Effector memory CD4-positive, alpha-beta T cell (primary cell): Measurements from ENCODE around the gene MDFIC.

Experiments used
- DNase-seq, 3 donors: peaks; one replicate each; pipeline ENCODE4 v3.0.0-alpha.2; 2020
- H3K27ac ChIP-seq: 2 replicates; pipeline ENCODE4 v1.7.0; 2013; ENCODE audit warnings: mild to moderate bottlenecking, low read length, moderate library complexity; ENCODE audit not compliant: insufficient read depth, poor library complexity, severe bottlenecking
- H3K27me3 ChIP-seq: replicated peaks from 2 replicates; pipeline ENCODE4 v1.7.0; 2013; ENCODE audit warnings: mild to moderate bottlenecking, low read length; ENCODE audit not compliant: insufficient read depth, control insufficient read depth, poor library complexity, severe bottlenecking
- H3K36me3 ChIP-seq: 2 replicates; pipeline ENCODE4 v1.7.0; 2013; ENCODE audit warnings: mild to moderate bottlenecking, low read length, moderate library complexity; ENCODE audit not compliant: control insufficient read depth, insufficient read depth
- H3K4me1 ChIP-seq: 2 replicates; pipeline ENCODE4 v1.7.0; 2013; ENCODE audit warnings: low read length, mild to moderate bottlenecking; ENCODE audit not compliant: control insufficient read depth, insufficient read depth, poor library complexity, severe bottlenecking
- H3K4me3 ChIP-seq: 2 replicates; pipeline ENCODE4 v1.7.0; 2013; ENCODE audit warnings: low read length, low read depth, mild to moderate bottlenecking; ENCODE audit not compliant: insufficient read depth, poor library complexity, severe bottlenecking
- H3K9me3 ChIP-seq: 2 replicates; pipeline ENCODE4 v1.7.0; 2013; ENCODE audit warnings: mild to moderate bottlenecking, low read length, moderate library complexity; ENCODE audit not compliant: control insufficient read depth

The MDFIC gene

DNA sequence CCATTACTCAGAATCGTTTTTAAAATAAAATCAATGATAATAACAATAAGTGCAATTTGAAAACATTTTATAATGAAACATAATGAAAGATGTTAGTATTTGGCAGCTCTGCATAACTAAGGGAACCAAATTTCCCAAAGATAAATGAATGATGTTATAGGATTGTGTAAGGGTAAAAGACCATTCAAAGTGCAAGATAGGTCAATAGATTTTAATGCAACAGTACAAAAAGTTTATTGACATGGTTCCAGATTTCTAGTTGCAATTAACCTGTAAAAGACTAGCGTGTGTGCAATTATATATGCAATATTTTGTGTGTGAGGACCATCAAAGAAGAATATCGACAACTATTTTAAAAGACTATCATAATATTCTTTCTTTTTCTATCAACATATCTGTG lies 122.3 kb downstream of the MDFIC start:
- DNase-seq, result no peak
- no peaks in the 10 kb centered on the region for H3K36me3 ChIP-seq
- no peak overlapping the region for H3K27ac ChIP-seq
- no peaks in the 10 kb centered on the region for H3K4me1 ChIP-seq
- H3K27me3 ChIP-seq, result no peaks in the 10 kb centered on the region
- H3K4me3 ChIP-seq, result no peak overlapping the region
- H3K9me3 ChIP-seq, result no peaks in the 10 kb centered on the region

DNA sequence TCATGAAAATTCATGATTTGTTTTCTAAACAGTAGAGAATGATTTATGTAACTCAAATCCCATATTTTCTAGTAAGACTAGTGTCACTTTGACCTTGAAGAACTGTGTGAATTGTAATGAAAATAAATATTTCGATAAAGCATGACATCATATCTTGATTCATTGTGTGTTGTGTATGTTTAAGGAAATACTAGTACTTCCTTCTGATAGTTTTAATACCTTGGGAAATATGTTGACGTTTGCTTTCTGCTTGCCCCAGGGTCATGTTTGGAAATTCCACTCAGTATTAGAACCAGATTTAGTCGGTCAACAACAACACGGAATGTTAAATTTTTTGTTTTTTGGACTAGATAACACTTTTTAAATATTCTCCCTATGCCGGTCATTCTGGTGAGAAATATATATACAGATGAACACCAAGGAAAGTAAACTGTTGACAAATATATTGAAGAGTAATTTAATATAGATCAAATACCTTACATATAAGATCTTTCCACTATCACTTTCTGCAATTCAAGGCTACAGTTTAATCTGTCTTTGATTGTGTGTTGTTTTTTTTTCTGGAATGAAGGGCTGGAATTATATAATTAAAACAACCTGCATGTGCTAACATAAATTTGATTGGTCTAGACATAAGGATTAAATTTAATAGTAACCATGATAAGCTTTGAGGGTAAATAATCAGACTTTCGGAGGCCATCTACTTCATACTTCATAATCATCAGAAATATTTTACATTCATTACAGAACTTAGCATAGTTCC lies 126.2 kb downstream of the MDFIC start:
- Histone ChIP-seq H3K27ac (no peak overlapping the region), H3K9me3 (no peaks in the 10 kb centered on the region), H3K36me3 (no peaks in the 10 kb centered on the region), H3K27me3 (no peaks in the 10 kb centered on the region), H3K4me3 (no peak overlapping the region), H3K4me1 (no peaks in the 10 kb centered on the region)
- no peak for DNase-seq

DNA sequence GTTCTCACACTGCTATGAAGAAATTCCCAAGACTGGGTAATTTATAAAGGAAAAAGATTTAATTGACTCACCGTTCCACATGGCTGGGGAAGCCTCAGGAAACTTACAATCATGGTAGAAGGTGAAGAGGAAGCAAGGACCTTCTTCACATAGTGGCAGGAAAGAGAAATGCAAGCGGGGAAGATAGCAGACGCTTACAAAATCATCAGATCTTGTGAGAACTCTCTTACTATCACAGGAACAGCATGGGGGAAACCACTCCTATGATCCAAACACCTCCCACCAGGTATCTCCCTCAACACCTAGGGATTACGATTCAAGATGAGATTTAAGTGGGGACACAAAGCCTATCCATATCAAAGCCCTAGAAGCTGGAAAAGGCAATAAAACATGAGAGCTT lies 130.8 kb downstream of the MDFIC start:
- no peak for DNase-seq
- Histone ChIP-seq H3K27ac (no peak overlapping the region), H3K27me3 (no peaks in the 10 kb centered on the region), H3K9me3 (no peaks in the 10 kb centered on the region), H3K4me1 (no peaks in the 10 kb centered on the region), H3K36me3 (no peaks in the 10 kb centered on the region), H3K4me3 (no peak overlapping the region)

DNA sequence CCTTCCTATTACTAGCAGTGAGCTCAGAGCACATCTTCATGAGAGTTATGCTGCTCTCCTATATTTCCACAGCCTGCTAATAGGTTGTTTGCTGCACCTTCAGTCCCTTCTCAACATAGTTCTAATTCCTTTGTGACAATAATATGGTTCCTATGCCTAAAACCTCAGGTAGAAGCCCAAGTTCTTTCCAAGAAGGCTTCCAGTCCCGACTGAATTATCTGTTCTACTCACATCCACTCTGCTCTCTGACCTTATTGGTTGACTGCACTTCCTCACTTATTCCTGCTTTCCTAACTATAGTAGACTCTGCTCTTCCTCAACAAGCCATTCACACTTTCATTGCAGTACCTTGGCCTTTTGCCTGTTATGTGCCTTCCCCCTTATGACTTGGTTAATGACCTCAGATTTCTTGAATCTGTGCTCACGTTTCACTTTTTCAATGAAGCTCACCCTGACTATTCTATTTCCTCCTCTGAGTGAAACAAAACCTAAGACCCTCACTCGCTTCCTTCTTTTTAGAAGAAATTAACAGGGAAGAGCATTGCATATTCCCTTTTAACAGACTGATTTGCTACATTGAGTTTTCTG lies 132.7 kb downstream of the MDFIC start:
- Histone ChIP-seq H3K36me3 (no peaks in the 10 kb centered on the region), H3K27me3 (no peaks in the 10 kb centered on the region), H3K27ac (no peak overlapping the region), H3K9me3 (no peaks in the 10 kb centered on the region), H3K4me3 (no peak overlapping the region), H3K4me1 (no peaks in the 10 kb centered on the region)
- no peak for DNase-seq

DNA sequence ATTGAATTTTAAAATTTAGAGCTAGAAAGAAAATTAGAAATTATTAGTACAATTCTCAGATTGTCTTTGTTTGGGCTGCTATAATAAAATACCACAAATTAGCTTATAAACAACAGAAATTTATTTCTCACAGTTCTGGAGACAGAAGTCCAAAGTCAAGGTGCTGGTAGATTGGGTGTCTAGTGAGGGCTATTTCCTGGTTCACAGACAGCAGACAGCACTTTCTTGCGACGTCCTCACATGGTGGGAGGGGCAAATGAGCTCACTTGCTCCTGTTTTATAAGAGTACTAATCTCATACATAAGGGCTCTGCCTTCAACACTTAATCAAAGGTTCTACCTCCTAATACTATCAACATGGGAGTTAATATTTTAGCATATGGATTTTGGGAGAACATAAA lies 134.1 kb downstream of the MDFIC start:
- Histone ChIP-seq H3K27ac (no peak overlapping the region), H3K4me3 (no peak overlapping the region), H3K9me3 (no peaks in the 10 kb centered on the region), H3K36me3 (no peaks in the 10 kb centered on the region), H3K27me3 (no peaks in the 10 kb centered on the region), H3K4me1 (no peaks in the 10 kb centered on the region)
- no peak for DNase-seq

DNA sequence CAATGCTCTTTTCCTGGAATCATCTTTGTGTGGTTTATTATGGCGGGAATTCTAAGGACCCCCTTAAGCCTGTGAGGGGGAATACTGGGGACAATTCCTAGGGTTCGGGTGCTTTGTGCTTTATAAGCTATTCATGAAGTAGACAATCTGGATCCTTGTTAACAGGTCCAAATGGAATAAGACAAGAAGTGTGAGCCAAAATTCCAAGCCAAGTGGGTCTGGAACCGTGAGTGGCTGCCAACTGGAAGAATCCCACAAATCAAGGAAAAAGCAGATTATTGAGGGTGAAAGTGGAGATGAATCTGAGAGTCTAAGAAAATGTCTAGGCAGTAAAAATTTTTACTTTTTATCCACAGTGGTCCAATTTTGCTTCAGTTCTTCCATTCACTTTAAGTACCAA lies 136.8 kb downstream of the MDFIC start:
- Histone ChIP-seq H3K4me1 (no peaks in the 10 kb centered on the region), H3K27me3 (no peaks in the 10 kb centered on the region), H3K4me3 (no peak overlapping the region), H3K9me3 (no peaks in the 10 kb centered on the region), H3K36me3 (no peaks in the 10 kb centered on the region), H3K27ac (no peak overlapping the region)
- DNase-seq, result no peak

DNA sequence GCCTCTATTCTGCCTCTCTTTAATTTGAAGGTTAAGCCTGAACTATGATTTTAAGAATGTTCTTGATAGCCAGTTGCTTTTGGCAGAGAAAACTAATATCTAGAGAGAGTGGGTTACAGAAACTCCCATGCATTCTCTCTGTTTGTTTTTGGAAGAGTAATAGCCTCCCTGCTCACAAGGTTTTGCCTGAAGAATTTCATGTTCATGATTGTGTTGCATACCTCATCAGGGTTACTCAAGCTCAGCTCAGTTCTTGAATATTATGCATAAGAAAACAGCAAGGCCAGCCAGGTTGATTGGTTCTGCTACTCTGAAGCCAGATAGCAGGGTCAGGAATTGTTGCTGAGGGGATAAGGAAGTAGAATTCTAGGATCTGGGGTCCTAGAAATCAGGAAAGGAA lies 137.4 kb downstream of the MDFIC start:
- H3K9me3 ChIP-seq, result no peaks in the 10 kb centered on the region
- DNase-seq, result no peak
- H3K27me3 ChIP-seq, result no peaks in the 10 kb centered on the region
- no peaks in the 10 kb centered on the region for H3K36me3 ChIP-seq
- H3K27ac ChIP-seq, result no peak overlapping the region
- H3K4me3 ChIP-seq, result no peak overlapping the region
- H3K4me1 ChIP-seq, result no peaks in the 10 kb centered on the region

DNA sequence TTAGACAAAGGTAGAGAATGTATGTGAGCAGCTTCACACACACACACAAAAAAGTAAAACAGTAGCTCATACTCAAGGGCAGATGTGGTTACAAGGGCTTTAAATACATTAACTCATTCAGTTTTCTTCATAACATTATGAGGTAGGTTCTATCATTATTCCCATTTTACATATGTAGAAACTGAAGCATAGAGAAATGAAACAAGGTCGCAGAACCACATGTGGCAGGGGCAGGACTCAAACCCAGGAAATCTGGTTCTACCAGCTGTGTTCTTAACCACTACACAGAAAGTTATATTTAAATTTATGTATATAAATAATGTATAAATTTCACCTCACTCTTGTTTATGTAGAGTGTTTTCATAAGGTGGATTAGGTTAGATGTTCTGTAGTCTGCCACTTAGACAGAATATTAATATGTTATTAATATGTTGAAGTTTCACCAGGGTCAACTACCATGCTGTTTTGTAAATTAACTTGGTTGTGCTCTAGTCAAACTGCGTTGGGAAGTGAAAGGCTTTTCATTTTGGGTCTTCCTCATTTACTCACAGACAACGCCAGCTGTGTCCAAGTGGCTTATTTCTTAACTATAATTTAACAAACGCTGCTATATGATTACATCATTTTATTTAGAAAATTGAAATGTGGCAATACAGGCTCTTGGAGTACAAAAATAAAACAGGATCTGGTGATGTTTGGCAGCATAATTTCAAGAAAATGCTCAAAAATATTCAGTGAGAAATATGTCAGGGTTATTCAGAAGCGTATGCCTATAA lies 138.4 kb downstream of the MDFIC start:
- no peak overlapping the region for H3K4me3 ChIP-seq
- no peak overlapping the region for H3K27ac ChIP-seq
- no peaks in the 10 kb centered on the region for H3K27me3 ChIP-seq
- no peaks in the 10 kb centered on the region for H3K9me3 ChIP-seq
- DNase-seq, result no peak
- no peaks in the 10 kb centered on the region for H3K4me1 ChIP-seq
- no peaks in the 10 kb centered on the region for H3K36me3 ChIP-seq

DNA sequence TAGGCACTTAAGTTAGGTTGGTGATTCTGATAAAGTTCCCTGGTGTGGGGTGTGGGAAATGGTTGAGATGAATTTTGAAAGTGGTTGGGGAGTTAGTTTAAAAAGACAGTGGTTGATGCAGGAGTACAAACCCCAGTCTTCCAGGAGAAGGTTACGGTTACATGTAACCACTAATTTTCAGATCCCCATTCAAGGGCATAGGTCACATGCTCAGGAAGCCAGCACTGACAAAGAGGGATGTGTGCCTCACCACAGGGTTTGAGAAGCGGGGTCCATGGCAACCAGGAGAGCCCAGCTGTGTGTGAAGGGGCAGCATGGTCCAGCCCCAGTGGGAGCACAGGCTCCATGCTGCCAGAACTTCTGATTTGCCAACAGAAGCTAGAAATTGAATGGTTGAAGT lies 144.2 kb downstream of the MDFIC start:
- H3K4me1 ChIP-seq, result no peaks in the 10 kb centered on the region
- DNase-seq, result no peak
- no peak overlapping the region for H3K27ac ChIP-seq
- H3K4me3 ChIP-seq, result no peak overlapping the region
- H3K36me3 ChIP-seq, result no peaks in the 10 kb centered on the region
- no peaks in the 10 kb centered on the region for H3K9me3 ChIP-seq
- no peaks in the 10 kb centered on the region for H3K27me3 ChIP-seq

DNA sequence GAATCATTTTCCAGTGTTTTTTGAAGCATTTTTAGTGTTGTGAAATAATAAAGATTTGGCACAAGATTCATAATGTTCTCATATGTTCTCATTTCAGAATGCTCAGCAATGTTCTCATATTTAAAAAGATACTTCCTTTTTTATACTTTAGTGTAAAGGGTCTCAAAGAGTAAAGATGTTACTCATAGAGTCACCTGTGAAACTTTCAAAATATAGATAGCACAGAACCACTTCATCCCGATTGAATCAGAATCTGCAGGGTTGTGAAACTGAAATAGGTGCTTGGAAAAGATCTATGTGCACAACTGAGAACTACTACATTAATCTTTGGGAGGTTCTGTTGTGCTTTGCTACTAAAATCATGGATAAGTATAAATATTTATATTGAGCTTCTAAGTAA lies 144.7 kb downstream of the MDFIC start:
- Histone ChIP-seq H3K4me1 (no peaks in the 10 kb centered on the region), H3K9me3 (no peaks in the 10 kb centered on the region), H3K27me3 (no peaks in the 10 kb centered on the region), H3K27ac (no peak overlapping the region), H3K4me3 (no peak overlapping the region), H3K36me3 (no peaks in the 10 kb centered on the region)
- no peak for DNase-seq
